Islet precursor cell (in vitro differentiated cells): ENCODE data around the gene HILPDA.
A peak's percentile ranks its signal among the peaks of the same experiment; 100 is the strongest.
"Not testable (repeated sequence)": the region's sequence is repeated elsewhere in the genome, so short reads cannot be mapped to it uniquely, and the experiment has no call there.

Experiments
- DNase-seq: peaks from one replicate; pipeline ENCODE4 v3.0.0-alpha.2; 2018

Gene HILPDA

GRCh38 chr7:128466871-128467270, 11.2 kb downstream of the HILPDA start:
- DNase-seq: not testable (repeated sequence)

GRCh38 chr7:128476402-128477335, 21.0 kb downstream of the HILPDA start, which contains the start of gene METTL2B:
Gene METTL2B, plus strand, starts transcription at chr7:128476748. Its CDS starts 18 bp downstream, at chr7:128476766.
- peak; percentile 98 for DNase-seq

- DNase-seq: not testable (repeated sequence)
Observed at GRCh38 chr7:128477336-128477690, 21.6 kb downstream of the HILPDA start.

- not testable (repeated sequence) for DNase-seq
Observed at GRCh38 chr7:128479082-128479481, 23.4 kb downstream of the HILPDA start.

- DNase-seq: not testable (repeated sequence)
Observed at GRCh38 chr7:128488134-128488533, 32.5 kb downstream of the HILPDA start.

- DNase-seq: no peak
Observed at GRCh38 chr7:128497405-128497804, 41.7 kb downstream of the HILPDA start.

GRCh38 chr7:128505416-128505815, 49.7 kb downstream of the HILPDA start:
- DNase-seq: not testable (repeated sequence)

- DNase-seq: not testable (repeated sequence)
Observed at GRCh38 chr7:128506819-128507218, 51.1 kb downstream of the HILPDA start.

GRCh38 chr7:128507321-128507993, 51.8 kb downstream of the HILPDA start:
- not testable (repeated sequence) for DNase-seq
